Measurements from ENCODE around the gene ASB2.

The ASB2 gene

GRCh38 chr14:93965287-93965821 lies 11.0 kb downstream of the ASB2 start:
- no peak for TF ChIP-seq CTCF (conservative IDR thresholded peaks at IDR 0.05)
- TF ChIP-seq ZFX (IDR thresholded peaks at IDR 0.05), result no peak
- H3K27ac ChIP-seq, result no peak overlapping the region

- no peak overlapping the region for H3K27ac ChIP-seq
- TF ChIP-seq CTCF (conservative IDR thresholded peaks at IDR 0.05), result no peak
- no peak for TF ChIP-seq ZFX (IDR thresholded peaks at IDR 0.05)
These were observed 11.5 kb downstream of the ASB2 start for GRCh38 chr14:93964820-93965286.

GRCh38 chr14:93964281-93964680 lies 12.1 kb downstream of the ASB2 start:
- TF ChIP-seq CTCF (conservative IDR thresholded peaks at IDR 0.05) (no peak), ZFX (IDR thresholded peaks at IDR 0.05) (no peak)
- H3K27ac ChIP-seq, result no peak overlapping the region

- H3K27ac ChIP-seq, result no peak overlapping the region
- TF ChIP-seq CTCF (conservative IDR thresholded peaks at IDR 0.05) (no peak), ZFX (IDR thresholded peaks at IDR 0.05) (no peak)
These were observed 12.7 kb downstream of the ASB2 start for GRCh38 chr14:93963692-93964091.

- H3K27ac ChIP-seq, result no peak overlapping the region
- TF ChIP-seq ZFX (IDR thresholded peaks at IDR 0.05) (no peak), CTCF (conservative IDR thresholded peaks at IDR 0.05) (no peak)
These were observed 13.4 kb downstream of the ASB2 start for GRCh38 chr14:93962701-93963601.

- TF ChIP-seq ZFX (IDR thresholded peaks at IDR 0.05), result no peak
- TF ChIP-seq CTCF (conservative IDR thresholded peaks at IDR 0.05), result no peak
- no peak overlapping the region for H3K27ac ChIP-seq
These were observed 14.8 kb downstream of the ASB2 start for GRCh38 chr14:93961620-93962019.

- TF ChIP-seq CTCF (conservative IDR thresholded peaks at IDR 0.05) (no peak), ZFX (IDR thresholded peaks at IDR 0.05) (no peak)
- H3K27ac ChIP-seq, result no peak overlapping the region
These were observed 15.5 kb downstream of the ASB2 start for GRCh38 chr14:93960774-93961438.
